Activated CD4-positive, CD25-positive, alpha-beta regulatory T cell treated with anti-CD3 and anti-CD28 coated beads, Interleukin-2, amount 50 U/mL, for 24 hours (primary cell): ENCODE data around the gene TIGIT.

Experiments
- ATAC-seq, 2 donors: fragments of 150-1000 bp; cut with Tn5 transposase; one replicate each; pipeline ENCODE4 v1.10.0; 2021; ENCODE audit warnings: mild to moderate bottlenecking in 1 of 2, moderate library complexity in 1 of 2

The TIGIT gene

GRCh38 chr3:114355653-114356052 is 61.8 kb downstream of the TIGIT start:
- no peak for ATAC-seq

DNA sequence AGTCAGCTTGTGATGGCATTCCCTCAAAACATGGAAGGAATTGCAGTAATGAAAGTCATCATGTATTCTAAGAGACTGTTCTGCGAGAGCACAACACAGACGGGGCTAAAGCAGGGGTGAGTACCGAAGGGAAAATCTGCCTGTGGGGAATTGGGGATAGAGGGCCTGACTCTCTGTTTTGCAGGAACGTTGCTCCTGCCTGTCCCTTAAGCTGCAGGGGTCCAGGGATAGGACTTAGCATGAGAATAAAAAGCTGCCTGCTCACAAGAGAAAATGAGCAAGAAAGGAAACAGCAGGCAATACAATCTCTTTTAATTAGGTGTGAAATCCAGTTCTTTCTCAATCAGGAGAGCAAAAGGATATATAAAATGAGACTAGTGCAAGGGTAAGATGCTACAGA is 62.2 kb downstream of the TIGIT start:
- ATAC-seq = no peak

DNA sequence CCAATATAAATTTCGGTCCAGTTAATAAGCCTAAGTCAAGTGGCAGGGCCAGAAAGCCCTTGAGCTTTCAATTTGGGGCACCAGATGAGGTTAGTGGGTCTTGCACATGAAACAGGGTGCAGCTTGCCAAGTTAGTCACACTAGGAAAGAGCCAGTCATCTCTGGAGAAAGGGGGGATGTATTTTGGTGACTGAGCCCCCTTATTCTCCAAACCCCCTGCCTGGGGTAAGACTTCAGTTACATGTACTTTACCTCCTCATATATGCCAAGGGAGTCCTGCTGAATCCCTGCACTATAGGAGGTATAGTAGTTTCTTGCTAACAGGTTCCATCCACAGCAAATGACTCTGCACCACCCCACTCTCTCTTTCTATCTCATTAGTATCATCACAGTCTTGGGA is 62.7 kb downstream of the TIGIT start:
- ATAC-seq = peak in 1 of 2 donors; percentile 30
